ENCODE results near the gene COQ8A.

Gene COQ8A

GRCh38 chr1:226989085-226989920, 49.2 kb downstream of the COQ8A start:
- H3F3A ChIP-seq (ENCODE audit: control insufficient read depth, insufficient read depth): no peaks in the 10 kb centered on the region
- peaks cover 11% of the 10 kb centered on the region for H3K4me1 ChIP-seq (ENCODE audit: control insufficient read depth, low read length)
- no peak for TF ChIP-seq EZH2phosphoT487 (IDR thresholded peaks at IDR 0.05; ENCODE audit: borderline replicate concordance, low read length)
- TF ChIP-seq CTCF (IDR thresholded peaks at IDR 0.05; ENCODE audit: low read depth, low read length, poor library complexity, severe bottlenecking): no peak
- no peaks in the 10 kb centered on the region for H3K9me2 ChIP-seq (replicated peaks; ENCODE audit: control insufficient read depth, low read length)
- H4K20me1 ChIP-seq (ENCODE audit: control insufficient read depth, insufficient read depth, low read depth, low read length): no peaks in the 10 kb centered on the region
- H3K27me3 ChIP-seq (ENCODE audit: control insufficient read depth, low read length): peaks cover 5% of the 10 kb centered on the region; the same call in 1 of the 2 replicates
- H3K4me2 ChIP-seq (ENCODE audit: low read length): no peak overlapping the region
- no peak overlapping the region for H3K27ac ChIP-seq (ENCODE audit: low read depth, low read length)
- no peaks in the 10 kb centered on the region; the same call in 1 of the 2 replicates for H3K36me3 ChIP-seq (ENCODE audit: control insufficient read depth, low read length)
- H3K79me2 ChIP-seq (ENCODE audit: control insufficient read depth, low read length): no peaks in the 10 kb centered on the region
- H3K4me3 ChIP-seq (ENCODE audit: low read length): no peak overlapping the region
- no peaks in the 10 kb centered on the region for H3K9me3 ChIP-seq (ENCODE audit: control insufficient read depth, insufficient read depth, low read length)

- Histone ChIP-seq H3K9me2 (replicated peaks; ENCODE audit: control insufficient read depth, low read length) (no peaks in the 10 kb centered on the region), H3K79me2 (ENCODE audit: control insufficient read depth, low read length) (no peaks in the 10 kb centered on the region), H3K4me2 (ENCODE audit: low read length) (no peak overlapping the region), H3K4me3 (ENCODE audit: low read length) (no peak overlapping the region), H3K9me3 (ENCODE audit: control insufficient read depth, insufficient read depth, low read length) (no peaks in the 10 kb centered on the region), H3K27me3 (ENCODE audit: control insufficient read depth, low read length) (peaks cover 7% of the 10 kb centered on the region; the same call in 1 of the 2 replicates), H3K4me1 (ENCODE audit: control insufficient read depth, low read length) (peaks cover 11% of the 10 kb centered on the region), H4K20me1 (ENCODE audit: control insufficient read depth, insufficient read depth, low read depth, low read length) (no peaks in the 10 kb centered on the region), H3F3A (ENCODE audit: control insufficient read depth, insufficient read depth) (no peaks in the 10 kb centered on the region), H3K27ac (ENCODE audit: low read depth, low read length) (no peak overlapping the region), H3K36me3 (ENCODE audit: control insufficient read depth, low read length) (no peaks in the 10 kb centered on the region; the same call in 1 of the 2 replicates)
- TF ChIP-seq CTCF (IDR thresholded peaks at IDR 0.05; ENCODE audit: low read depth, low read length, poor library complexity, severe bottlenecking): no peak
- no peak for TF ChIP-seq EZH2phosphoT487 (IDR thresholded peaks at IDR 0.05; ENCODE audit: borderline replicate concordance, low read length)
Measured at GRCh38 chr1:226990133-226990716, 50.1 kb downstream of the COQ8A start.

GRCh38 chr1:226991920-226992319, 51.8 kb downstream of the COQ8A start:
- TF ChIP-seq CTCF (IDR thresholded peaks at IDR 0.05; ENCODE audit: low read depth, low read length, poor library complexity, severe bottlenecking): no peak
- TF ChIP-seq EZH2phosphoT487 (IDR thresholded peaks at IDR 0.05; ENCODE audit: borderline replicate concordance, low read length): no peak
- Histone ChIP-seq H3K4me1 (ENCODE audit: control insufficient read depth, low read length) (peaks cover 11% of the 10 kb centered on the region), H3K79me2 (ENCODE audit: control insufficient read depth, low read length) (no peaks in the 10 kb centered on the region), H4K20me1 (ENCODE audit: control insufficient read depth, insufficient read depth, low read depth, low read length) (no peaks in the 10 kb centered on the region), H3K27ac (ENCODE audit: low read depth, low read length) (no peak overlapping the region), H3K4me2 (ENCODE audit: low read length) (no peak overlapping the region), H3K36me3 (ENCODE audit: control insufficient read depth, low read length) (no peaks in the 10 kb centered on the region; the same call in 1 of the 2 replicates), H3K4me3 (ENCODE audit: low read length) (no peak overlapping the region), H3K9me2 (replicated peaks; ENCODE audit: control insufficient read depth, low read length) (no peaks in the 10 kb centered on the region), H3F3A (ENCODE audit: control insufficient read depth, insufficient read depth) (no peaks in the 10 kb centered on the region), H3K9me3 (ENCODE audit: control insufficient read depth, insufficient read depth, low read length) (no peaks in the 10 kb centered on the region), H3K27me3 (ENCODE audit: control insufficient read depth, low read length) (peaks cover 14% of the 10 kb centered on the region)

All from DOHH2 (cell line).